ENCODE data around the gene POLG.

GRCh38 chr15:89349206-89349558 lies 14.6 kb upstream of the POLG start:
- TF ChIP-seq CTCF (IDR thresholded peaks at IDR 0.05): no peak
- no peak for TF ChIP-seq EZH2 (IDR thresholded peaks at IDR 0.05; ENCODE audit: borderline replicate concordance, insufficient read depth, low read depth, low read length, poor library complexity, severe bottlenecking)

Measured in B cell (primary cell).